CD4-positive, alpha-beta memory T cell (primary cell): ENCODE measurements around the gene RBM19. TPM values are rescaled to one million over a fixed set of nuclear protein-coding genes. Genes with fewer than 3 reads are reported as not detected.
A peak's percentile ranks its signal among the peaks of the same experiment; 100 is the strongest.

Source experiments
- CTCF ChIA-PET: fragments of 350-600 bp; sonication (Branson Sonifier 250); formaldehyde crosslinking; loops from one replicate; lab custom pipeline; 2021; ENCODE audit warnings: inconsistent platforms; ENCODE audit not compliant: partially characterized antibody; lab: Charles Lee
- POLR2A ChIA-PET: fragments of 350-600 bp; sonication (Branson Sonifier 250); formaldehyde crosslinking; loops from one replicate; lab custom pipeline; 2021; ENCODE audit not compliant: partially characterized antibody; lab: Charles Lee
- DNase-seq, 5 donors: peaks; one replicate each; pipeline versions ENCODE4 v3.0.0 to v3.0.0-alpha.2; 2020 to 2022; ENCODE audit warnings: mixed read lengths in 1 of 5
- H3K27ac ChIP-seq: one replicate; pipeline ENCODE4 v1.7.0; 2013; ENCODE audit warnings: low read depth, low read length
- H3K27me3 ChIP-seq: 2 replicates; pipeline ENCODE4 v1.7.0; 2013; ENCODE audit warnings: mild to moderate bottlenecking, low read length, moderate library complexity; ENCODE audit not compliant: insufficient read depth
- H3K36me3 ChIP-seq: 2 replicates; pipeline ENCODE4 v1.7.0; 2013; ENCODE audit warnings: mild to moderate bottlenecking, low read length, moderate library complexity; ENCODE audit not compliant: insufficient read depth
- H3K4me1 ChIP-seq: 2 replicates; pipeline ENCODE4 v1.7.0; 2013; ENCODE audit warnings: mild to moderate bottlenecking, low read length, moderate library complexity; ENCODE audit not compliant: insufficient read depth
- H3K4me3 ChIP-seq, 2 donors: one replicate each; pipeline ENCODE4 v1.7.0; 2013; ENCODE audit warnings: low read length in 2 of 2, mild to moderate bottlenecking in 1 of 2
- H3K9me3 ChIP-seq, 2 donors: one replicate each; pipeline ENCODE4 v1.7.0; 2013; ENCODE audit warnings: low read length in 2 of 2, control low read depth in 1 of 2; ENCODE audit not compliant: control insufficient read depth in 1 of 2
- H3K27ac Mint-ChIP-seq, 7 donors: one replicate each; pipeline ENCODE4 v1.8.0; 2020 to 2021; ENCODE audit warnings: mixed read lengths in 7 of 7, mild to moderate bottlenecking in 6 of 7, inconsistent platforms in 3 of 7, moderate library complexity in 3 of 7
- H3K27me3 Mint-ChIP-seq, 2 donors: one replicate each; pipeline ENCODE4 v1.8.0; 2020 to 2021; ENCODE audit warnings: mixed read lengths in 2 of 2
- H3K36me3 Mint-ChIP-seq, 2 donors: one replicate each; pipeline ENCODE4 v1.8.0; 2020 to 2021; ENCODE audit warnings: mixed read lengths in 2 of 2, inconsistent platforms in 1 of 2, mild to moderate bottlenecking in 1 of 2
- H3K4me1 Mint-ChIP-seq, 4 donors: one replicate each; pipeline ENCODE4 v1.8.0; 2020 to 2021; ENCODE audit warnings: mixed read lengths in 4 of 4, mild to moderate bottlenecking in 1 of 4
- H3K4me3 Mint-ChIP-seq, 8 donors: one replicate each; pipeline ENCODE4 v1.8.0; 2020 to 2021; ENCODE audit warnings: mixed read lengths in 8 of 8, mild to moderate bottlenecking in 7 of 8, moderate library complexity in 6 of 8, inconsistent platforms in 3 of 8
- H3K9me3 Mint-ChIP-seq, 8 donors: one replicate each; pipeline ENCODE4 v1.8.0; 2020 to 2021; ENCODE audit warnings: mixed read lengths in 8 of 8, mild to moderate bottlenecking in 5 of 8, inconsistent platforms in 3 of 8, moderate library complexity in 1 of 8
- intact Hi-C: fragments of 100-400 bp; cut with micrococcal nuclease; formaldehyde crosslinking; loops from one replicate; pipeline ENCODE4 v1.15.1; 2023
- polyA plus RNA-seq, 2 donors: library from polyadenylated mRNA; unstranded; fragments of 300-500 nt; fragmentation: Illumina TruSeq; gene quantifications; one replicate each; pipeline ENCODE4 v1.2.3, GENCODE V29; 2021
- total RNA-seq, 2 experiments: library from RNA; stranded (reverse); gene quantifications; one replicate each; pipeline ENCODE4 v1.2.3, GENCODE V29; 2021

The RBM19 gene
- total and polyA plus RNA-seq, 4 experiments from 2014 or later = 2.9 to 78.4 (median 42.4) TPM

GRCh38 chr12:113899561-113900471 is 66.3 kb downstream of the RBM19 start:
- Histone ChIP-seq H3K4me1 (no peaks in the 10 kb centered on the region), H3K27me3 (no peaks in the 10 kb centered on the region), H3K9me3 (no peaks in the 10 kb centered on the region), H3K27ac (no peak overlapping the region), H3K36me3 (peaks cover 7% of the 10 kb centered on the region), H3K4me3 (no peak overlapping the region)
- intact Hi-C loops = no loop called here
- H3K4me1 Mint-ChIP-seq = no peaks in the 10 kb centered on the region
- no peaks in the 10 kb centered on the region for H3K9me3 Mint-ChIP-seq
- POLR2A ChIA-PET = no interaction called here
- H3K4me3 Mint-ChIP-seq = no peak overlapping the region
- H3K27ac Mint-ChIP-seq = peak overlapping the region in 1 of 7 donors; percentile 31
- H3K36me3 Mint-ChIP-seq = peaks cover 43 to 48% of the 10 kb centered on the region in 2 donors
- CTCF ChIA-PET = no interaction called here
- H3K27me3 Mint-ChIP-seq = no peaks in the 10 kb centered on the region
- DNase-seq = no peak

DNA sequence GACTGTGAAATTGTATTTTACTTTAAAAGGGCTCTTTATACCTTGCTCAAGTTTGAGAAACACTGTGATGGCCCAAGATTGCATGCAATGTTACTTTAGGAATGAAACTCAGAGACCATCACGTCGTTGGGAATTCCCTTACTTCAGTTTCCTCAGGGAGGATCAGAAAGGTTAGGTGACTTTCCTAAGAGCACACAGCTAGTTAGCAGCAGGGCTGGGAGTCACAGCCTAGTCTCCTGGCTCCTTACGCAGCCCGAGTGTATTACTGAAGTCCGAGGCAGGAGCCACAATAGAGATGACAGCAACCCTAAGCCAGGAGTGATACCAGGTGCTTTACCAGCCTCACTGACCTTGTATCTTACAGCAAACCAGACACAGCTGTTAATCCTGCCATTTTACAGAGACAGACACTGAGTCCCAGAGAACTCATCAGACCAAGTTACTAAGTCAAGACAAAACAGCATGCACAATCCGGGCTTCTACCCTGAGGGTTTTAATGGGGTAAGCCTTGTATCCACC is 67.0 kb downstream of the RBM19 start:
- no peak overlapping the region for H3K27ac Mint-ChIP-seq
- no peaks in the 10 kb centered on the region for H3K9me3 ChIP-seq
- POLR2A ChIA-PET = no interaction called here
- H3K4me1 Mint-ChIP-seq = no peaks in the 10 kb centered on the region
- H3K9me3 Mint-ChIP-seq = no peaks in the 10 kb centered on the region
- no peak overlapping the region for H3K4me3 ChIP-seq
- H3K36me3 ChIP-seq = peaks cover 1% of the 10 kb centered on the region
- CTCF ChIA-PET = no interaction called here
- H3K36me3 Mint-ChIP-seq = peaks cover 36 to 48% of the 10 kb centered on the region in 2 donors
- H3K4me1 ChIP-seq = no peaks in the 10 kb centered on the region
- DNase-seq = no peak
- no peaks in the 10 kb centered on the region for H3K27me3 ChIP-seq
- H3K4me3 Mint-ChIP-seq = no peak overlapping the region
- no peaks in the 10 kb centered on the region for H3K27me3 Mint-ChIP-seq
- no peak overlapping the region for H3K27ac ChIP-seq
- intact Hi-C loops = no loop called here

DNA sequence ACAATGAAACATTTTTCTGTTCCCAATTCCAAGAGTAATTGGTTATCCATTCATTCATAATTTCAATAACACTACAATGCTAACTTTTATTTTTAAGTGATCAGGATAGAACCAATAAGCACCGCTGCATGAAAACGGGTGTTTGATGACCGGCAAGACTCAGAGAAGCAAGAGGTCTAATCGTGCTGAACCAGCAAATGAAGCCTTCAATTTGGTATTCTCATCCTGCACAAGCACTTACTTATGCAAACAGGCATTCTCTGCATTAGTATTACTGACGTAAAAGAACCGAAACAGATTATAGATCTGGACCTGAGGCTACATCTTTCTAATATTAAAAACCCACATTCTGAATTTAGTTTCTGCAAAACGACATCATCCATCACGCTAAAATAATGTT is 67.7 kb downstream of the RBM19 start:
- Histone ChIP-seq H3K27me3 (no peaks in the 10 kb centered on the region), H3K27ac (no peak overlapping the region), H3K4me3 (no peak overlapping the region), H3K4me1 (no peaks in the 10 kb centered on the region), H3K36me3 (no peaks in the 10 kb centered on the region), H3K9me3 (no peaks in the 10 kb centered on the region)
- peaks cover 38 to 48% of the 10 kb centered on the region in 2 donors for H3K36me3 Mint-ChIP-seq
- no peak for DNase-seq
- no peaks in the 10 kb centered on the region for H3K4me1 Mint-ChIP-seq
- no peaks in the 10 kb centered on the region for H3K9me3 Mint-ChIP-seq
- no peak overlapping the region for H3K27ac Mint-ChIP-seq
- intact Hi-C loops = no loop called here
- CTCF ChIA-PET = no interaction called here
- no peak overlapping the region for H3K4me3 Mint-ChIP-seq
- no peaks in the 10 kb centered on the region for H3K27me3 Mint-ChIP-seq
- POLR2A ChIA-PET = no interaction called here

GRCh38 chr12:113897406-113897805 is 68.7 kb downstream of the RBM19 start:
- peaks cover 31 to 43% of the 10 kb centered on the region in 2 donors for H3K36me3 Mint-ChIP-seq
- no peak overlapping the region for H3K4me3 ChIP-seq
- ChIA-PET CTCF (no interaction called here), POLR2A (no interaction called here)
- H3K4me1 ChIP-seq = no peaks in the 10 kb centered on the region
- no peaks in the 10 kb centered on the region for H3K27me3 ChIP-seq
- no peak for DNase-seq
- H3K4me1 Mint-ChIP-seq = no peaks in the 10 kb centered on the region
- no peaks in the 10 kb centered on the region for H3K36me3 ChIP-seq
- no peak overlapping the region for H3K27ac Mint-ChIP-seq
- no peaks in the 10 kb centered on the region for H3K27me3 Mint-ChIP-seq
- H3K4me3 Mint-ChIP-seq = no peak overlapping the region
- intact Hi-C loops = no loop called here
- H3K9me3 ChIP-seq = no peaks in the 10 kb centered on the region
- no peak overlapping the region for H3K27ac ChIP-seq
- no peaks in the 10 kb centered on the region for H3K9me3 Mint-ChIP-seq

GRCh38 chr12:113896841-113897240 is 69.3 kb downstream of the RBM19 start:
- no peaks in the 10 kb centered on the region for H3K9me3 ChIP-seq
- intact Hi-C loops = no loop called here
- no peaks in the 10 kb centered on the region for H3K27me3 Mint-ChIP-seq
- H3K4me1 Mint-ChIP-seq = no peaks in the 10 kb centered on the region
- H3K27ac ChIP-seq = no peak overlapping the region
- CTCF ChIA-PET = no interaction called here
- no peaks in the 10 kb centered on the region for H3K4me1 ChIP-seq
- POLR2A ChIA-PET = no interaction called here
- H3K36me3 ChIP-seq = no peaks in the 10 kb centered on the region
- no peaks in the 10 kb centered on the region for H3K9me3 Mint-ChIP-seq
- H3K27me3 ChIP-seq = no peaks in the 10 kb centered on the region
- peaks cover 36 to 47% of the 10 kb centered on the region in 2 donors for H3K36me3 Mint-ChIP-seq
- H3K27ac Mint-ChIP-seq = no peak overlapping the region
- H3K4me3 ChIP-seq = no peak overlapping the region
- no peak for DNase-seq
- H3K4me3 Mint-ChIP-seq = no peak overlapping the region

- H3K36me3 Mint-ChIP-seq = peaks cover 40 to 48% of the 10 kb centered on the region in 2 donors
- H3K9me3 Mint-ChIP-seq = no peaks in the 10 kb centered on the region
These were observed 69.9 kb downstream of the RBM19 start for GRCh38 chr12:113896194-113896593.

GRCh38 chr12:113895176-113895575 is 70.9 kb downstream of the RBM19 start:
- ChIA-PET CTCF (no interaction called here), POLR2A (no interaction called here)
- Mint-ChIP-seq H3K4me3 (no peak overlapping the region), H3K27me3 (no peaks in the 10 kb centered on the region), H3K4me1 (no peaks in the 10 kb centered on the region), H3K27ac (no peak overlapping the region), H3K9me3 (no peaks in the 10 kb centered on the region), H3K36me3 (peaks cover 40 to 51% of the 10 kb centered on the region in 2 donors)
- no peaks in the 10 kb centered on the region for H3K36me3 ChIP-seq
- no peak overlapping the region for H3K27ac ChIP-seq
- H3K4me3 ChIP-seq = no peak overlapping the region
- intact Hi-C loops = no loop called here
- no peak for DNase-seq
- H3K27me3 ChIP-seq = no peaks in the 10 kb centered on the region
- no peaks in the 10 kb centered on the region for H3K4me1 ChIP-seq
- no peaks in the 10 kb centered on the region for H3K9me3 ChIP-seq

More at GRCh38 chr12:113896194-113896593, 69.9 kb downstream of the RBM19 start:
- Mint-ChIP-seq H3K4me3 (no peak overlapping the region), H3K27ac (no peak overlapping the region), H3K27me3 (no peaks in the 10 kb centered on the region), H3K4me1 (no peaks in the 10 kb centered on the region)
- H3K36me3 ChIP-seq = no peaks in the 10 kb centered on the region
- H3K27ac ChIP-seq = no peak overlapping the region
- CTCF ChIA-PET = no interaction called here
- H3K4me3 ChIP-seq = no peak overlapping the region
- H3K9me3 ChIP-seq = no peaks in the 10 kb centered on the region
- H3K27me3 ChIP-seq = no peaks in the 10 kb centered on the region
- intact Hi-C loops = no loop called here
- POLR2A ChIA-PET = no interaction called here
- no peaks in the 10 kb centered on the region for H3K4me1 ChIP-seq
- DNase-seq = no peak
